H1 (cell line): ENCODE results near the gene DHPS. TPM values are rescaled to one million over a fixed set of nuclear protein-coding genes. Genes with fewer than 3 reads are reported as not detected.

ENCODE experiments used
- CTCF ChIA-PET: fragments of 300-600 bp; sonication (Branson Sonifier 250); formaldehyde crosslinking; loops from one replicate; lab custom pipeline; 2021; ENCODE audit not compliant: partially characterized antibody; lab: Charles Lee
- POLR2A ChIA-PET: fragments of 300-600 bp; sonication (Branson Sonifier 250); formaldehyde crosslinking; loops from one replicate; lab custom pipeline; 2021; ENCODE audit warnings: inconsistent platforms; ENCODE audit not compliant: partially characterized antibody; lab: Charles Lee
- DNase-seq, 2 experiments: peaks; one replicate each; pipeline versions ENCODE4 v3.0.0 to v3.0.0-alpha.2; 2010 to 2022; ENCODE audit warnings: low spot score in 2 of 2, low read depth in 1 of 2, mixed read lengths in 1 of 2
- FAIRE-seq: peaks from 2 replicates; lab custom pipeline; 2011; peaks lifted over from hg19 to GRCh38; lab: Jason Lieb, UNC
- H2AFZ ChIP-seq: 2 replicates; pipeline ENCODE4 v1.8.1; 2012; ENCODE audit warnings: low read length, inconsistent platforms
- H2AK5ac ChIP-seq: 2 replicates; pipeline ENCODE4 v1.6.1; 2013; ENCODE audit warnings: low read depth, low read length
- H2BK120ac ChIP-seq: replicated peaks from 2 replicates; pipeline ENCODE3; 2013; ENCODE audit warnings: low read depth, low read length, inconsistent platforms
- H2BK12ac ChIP-seq: 2 replicates; pipeline ENCODE4 v1.6.1; 2013; ENCODE audit warnings: low read depth, low read length
- H2BK15ac ChIP-seq: 2 replicates; pipeline ENCODE4 v1.6.1; 2013; ENCODE audit warnings: low read length
- H2BK20ac ChIP-seq: 2 replicates; pipeline ENCODE4 v1.6.1; 2013; ENCODE audit warnings: low read length
- H2BK5ac ChIP-seq: 2 replicates; pipeline ENCODE4 v1.6.1; 2013; ENCODE audit warnings: low read depth, low read length
- H3K14ac ChIP-seq: 2 replicates; pipeline ENCODE4 v1.6.1; 2013; ENCODE audit warnings: inconsistent platforms; ENCODE audit not compliant: insufficient read length
- H3K18ac ChIP-seq: 2 replicates; pipeline ENCODE4 v1.6.1; 2013; ENCODE audit warnings: low read length; ENCODE audit errors: extremely low read depth
- H3K23ac ChIP-seq: 2 replicates; pipeline ENCODE4 v1.6.1; 2013; ENCODE audit warnings: inconsistent platforms; ENCODE audit not compliant: insufficient read length
- H3K23me2 ChIP-seq: 2 replicates; pipeline ENCODE4 v1.6.1; 2013; ENCODE audit warnings: low read depth, low read length
- H3K27ac ChIP-seq: 2 replicates; pipeline ENCODE4 v1.6.1; 2011; ENCODE audit warnings: low read depth, low read length, inconsistent platforms
- H3K27me3 ChIP-seq, 4 experiments: replicated peaks in 1 of 4; 1 replicate in 1 of 4; 2 replicates in 3 of 4; pipeline versions ENCODE4 v1.6.1 to v1.8.1; 2011 to 2013; ENCODE audit warnings: low read length in 3 of 4, mild to moderate bottlenecking in 3 of 4, inconsistent platforms in 2 of 4, mixed read lengths in 2 of 4, moderate library complexity in 1 of 4; ENCODE audit not compliant: control insufficient read depth in 3 of 4, insufficient read depth in 3 of 4; ENCODE audit errors: extremely low read depth in 1 of 4
- H3K36me3 ChIP-seq, 4 experiments: 2 replicates each; pipeline versions ENCODE4 v1.6.1 to v1.8.1; 2011 to 2013; ENCODE audit warnings: mild to moderate bottlenecking in 4 of 4, low read length in 3 of 4, moderate library complexity in 2 of 4, control low read depth in 1 of 4, inconsistent platforms in 1 of 4; ENCODE audit not compliant: insufficient read depth in 4 of 4, control insufficient read depth in 2 of 4
- H3K4ac ChIP-seq: replicated peaks from 2 replicates; pipeline ENCODE3; 2013; ENCODE audit warnings: low read length, low read depth, mixed read lengths, inconsistent platforms; ENCODE audit not compliant: insufficient read length
- H3K4me1 ChIP-seq, 4 experiments: replicated peaks in 1 of 4; 1 replicate in 1 of 4; 2 replicates in 3 of 4; pipeline versions ENCODE4 v1.6.1 to v1.8.1; 2011 to 2013; ENCODE audit warnings: low read length in 3 of 4, inconsistent platforms in 2 of 4, mixed read lengths in 1 of 4; ENCODE audit not compliant: insufficient read depth in 4 of 4, control insufficient read depth in 3 of 4
- H3K4me2 ChIP-seq, 2 experiments: 2 replicates each; pipeline versions ENCODE4 v1.6.1 to v1.8.1; 2011 to 2013; ENCODE audit warnings: low read depth in 2 of 2, low read length in 2 of 2, control low read depth in 1 of 2, inconsistent platforms in 1 of 2, mild to moderate bottlenecking in 1 of 2; ENCODE audit not compliant: insufficient read depth in 1 of 2
- H3K4me3 ChIP-seq, 4 experiments: fragments of 200-600, 300-600 bp in 1 of 4; sonication (generic), shearing (Covaris generic), sonication (Bioruptor Twin) in 1 of 4; 2 replicates each; pipeline versions ENCODE4 v1.5.1 to v1.8.1; 2011 to 2016; ENCODE audit warnings: low read length in 4 of 4, low read depth in 3 of 4, control low read depth in 2 of 4, inconsistent platforms in 2 of 4, mild to moderate bottlenecking in 2 of 4, mixed read lengths in 1 of 4, moderate library complexity in 1 of 4; ENCODE audit not compliant: insufficient read depth in 2 of 4; ENCODE audit errors: extremely low read depth in 1 of 4
- H3K56ac ChIP-seq: replicated peaks from 2 replicates; pipeline ENCODE3; 2013; ENCODE audit warnings: low read depth, mild to moderate bottlenecking, mixed read lengths, low read length, inconsistent platforms; ENCODE audit not compliant: insufficient read length
- H3K79me1 ChIP-seq: 2 replicates; pipeline ENCODE4 v1.6.1; 2013; ENCODE audit warnings: low read depth, low read length, control low read depth
- H3K79me2 ChIP-seq, 2 experiments: 2 replicates each; pipeline versions ENCODE4 v1.6.1 to v1.8.1; 2012 to 2013; ENCODE audit warnings: low read length in 2 of 2, mild to moderate bottlenecking in 2 of 2, inconsistent platforms in 1 of 2; ENCODE audit not compliant: insufficient read depth in 2 of 2, control insufficient read depth in 1 of 2
- H3K9ac ChIP-seq, 4 experiments: replicated peaks in 1 of 4; 1 replicate in 1 of 4; 2 replicates in 3 of 4; pipeline versions ENCODE4 v1.6.1 to v1.8.1; 2011 to 2013; ENCODE audit warnings: low read depth in 3 of 4, low read length in 3 of 4, control low read depth in 2 of 4, mild to moderate bottlenecking in 2 of 4, moderate library complexity in 2 of 4, inconsistent platforms in 1 of 4; ENCODE audit errors: extremely low read depth in 1 of 4
- H3K9me3 ChIP-seq, 2 experiments: 2 replicates each; pipeline versions ENCODE4 v1.6.1 to v1.8.1; 2012 to 2013; ENCODE audit warnings: mild to moderate bottlenecking in 2 of 2, moderate library complexity in 2 of 2, control low read depth in 1 of 2, inconsistent platforms in 1 of 2, low read depth in 1 of 2, low read length in 1 of 2, mixed read lengths in 1 of 2; ENCODE audit not compliant: insufficient read depth in 2 of 2
- H4K20me1 ChIP-seq, 2 experiments: replicated peaks in 1 of 2; 2 replicates each; pipeline versions ENCODE3 to v1.8.1; 2011 to 2013; ENCODE audit warnings: inconsistent platforms in 2 of 2, low read length in 2 of 2, mild to moderate bottlenecking in 1 of 2; ENCODE audit not compliant: insufficient read depth in 2 of 2, control insufficient read depth in 1 of 2
- H4K5ac ChIP-seq: 2 replicates; pipeline ENCODE4 v1.6.1; 2013; ENCODE audit warnings: low read length, low read depth, mixed read lengths, inconsistent platforms; ENCODE audit not compliant: insufficient read length
- H4K8ac ChIP-seq: 2 replicates; pipeline ENCODE4 v1.8.0; 2013; ENCODE audit warnings: mild to moderate bottlenecking, moderate library complexity, low read length, inconsistent platforms; ENCODE audit not compliant: insufficient read depth; ENCODE audit errors: extremely low read depth
- H4K91ac ChIP-seq: replicated peaks from 2 replicates; pipeline ENCODE3; 2013; ENCODE audit warnings: low read length, mixed read lengths, inconsistent platforms; ENCODE audit not compliant: insufficient read length
- CTBP2 ChIP-seq: IDR thresholded peaks from 2 replicates; pipeline ENCODE4 v1.7.0; 2011; ENCODE audit warnings: borderline replicate concordance, mild to moderate bottlenecking, moderate library complexity, mixed read lengths, low read length; ENCODE audit not compliant: insufficient read depth, insufficient read length
- POLR2A ChIP-seq, 2 experiments: IDR thresholded peaks; 1 replicate in 1 of 2; 2 replicates in 1 of 2; pipeline ENCODE4 v1.6.1; 2011; ENCODE audit warnings: low read depth in 2 of 2, low read length in 2 of 2, mild to moderate bottlenecking in 2 of 2; ENCODE audit errors: control extremely low read depth in 1 of 2
- POLR2AphosphoS5 ChIP-seq: IDR thresholded peaks from 2 replicates; pipeline ENCODE4 v1.6.1; 2011; ENCODE audit warnings: low read depth, low read length
- WGBS, 2 experiments: shearing (Covaris generic) in 1 of 2; methylation state at CpG; one replicate each; pipeline versions ENCODE4 v1.1.6 to v1.1.7; 2013 to 2015; ENCODE audit warnings: low lambda C conversion rate in 2 of 2, mixed read lengths in 2 of 2, inconsistent platforms in 1 of 2, low coverage in 1 of 2, missing lambda C conversion rate in 1 of 2; ENCODE audit not compliant: insufficient replicate concordance in 2 of 2, insufficient coverage in 1 of 2, insufficient read length in 1 of 2; ENCODE audit errors: extremely low coverage in 1 of 2, missing lambda C conversion rate in 1 of 2; 5-methylcytosine and 5-hydroxymethylcytosine counted together
- polyA plus RNA-seq, 7 experiments: library from polyadenylated mRNA; depleted of rRNA in 3 of 7; stranded (reverse) in 5 of 7; unstranded in 2 of 7; fragments of >200 nt in 5 of 7; fragments of 200-250 nt in 2 of 7; gene quantifications; 1 replicate in 5 of 7; 2 replicates in 1 of 7; 4 replicates in 1 of 7; pipeline versions ENCODE4 v1.2.1 to v1.2.3, GENCODE V29; 2011 to 2013; ENCODE audit warnings: missing spikeins in 2 of 7, mixed read lengths in 2 of 7
- total RNA-seq: library from RNA; stranded (reverse); fragmentation: NEBNext Ultra II Directional; extraction: Animal tissue kit (Norgen Biotek cat#: 25700); gene quantifications from 2 replicates; pipeline ENCODE4 v1.2.1, GENCODE V29; 2021

Gene DHPS
- total and polyA plus RNA-seq, 2 of the 8 experiments (the other 6 are each of a cell fraction or from before 2014, with no cell fraction given): 86.6 to 99.6 TPM

- Histone ChIP-seq H3K27ac (peak overlapping the region; percentile 99; the same call in 1 of the 2 replicates), H2BK12ac (no peak overlapping the region)
These were observed 11.3 kb downstream of the DHPS start for GRCh38 chr19:12670159-12670928.

More at GRCh38 chr19:12670159-12670928, 11.3 kb downstream of the DHPS start:
- ChIA-PET CTCF (interaction anchor here (0.7 to 3.1 kb wide), 8 partner anchors 8 to 122 kb away, joined by 3 to 13 read pairs (median 4); partner anchors contain the start of gene FBXW9), POLR2A (interaction anchor here (1.0 to 5.3 kb wide), 11 partner anchors 7 to 157 kb away, joined by 3 to 23 read pairs (median 6); partner anchors contain the start of genes DHPS, GET3 and TNPO2)
- H4K20me1 ChIP-seq: peaks cover 3 to 17% of the 10 kb centered on the region in 2 experiments
- peak overlapping the region; percentile 86 to 95 for H3K4me2 ChIP-seq
- H4K5ac ChIP-seq: no peak overlapping the region
- H2AK5ac ChIP-seq: no peak overlapping the region
- no peak overlapping the region for H3K23ac ChIP-seq
- peaks cover 5% of the 10 kb centered on the region; the same call in 1 of the 2 replicates for H3K79me1 ChIP-seq
- H3K9me3 ChIP-seq: no peaks in the 10 kb centered on the region
- peaks cover 2 to 18% (median 3%) of the 10 kb centered on the region in 4 experiments; a peak in 6 of 7 replicates for H3K4me1 ChIP-seq
- H3K27me3 ChIP-seq: no peaks in the 10 kb centered on the region; a peak in 1 of 7 replicates
- H2AFZ ChIP-seq: no peak overlapping the region
- H3K23me2 ChIP-seq: peaks cover 24% of the 10 kb centered on the region
- H3K36me3 ChIP-seq: peaks cover 9 to 26% (median 18%) of the 10 kb centered on the region in 4 experiments; a peak in 7 of 8 replicates
- peak overlapping the region; percentile 98; the same call in 1 of the 2 replicates for H4K8ac ChIP-seq
- peak overlapping the region in 3 of 4 experiments; percentile 84 to 94 (median 89); a peak in 6 of 7 replicates for H3K9ac ChIP-seq
- no peak overlapping the region for H2BK120ac ChIP-seq
- no peak for DNase-seq
- no peak overlapping the region for H3K56ac ChIP-seq
- H3K4me3 ChIP-seq: peak overlapping the region; percentile 78 to 95 (median 85)
- no peak overlapping the region for H2BK20ac ChIP-seq
- H3K4ac ChIP-seq: no peak overlapping the region
- H3K18ac ChIP-seq: no peak overlapping the region
- FAIRE-seq: no peak
- peak; percentile 42 to 61; a peak in 1 of 3 replicates for TF ChIP-seq POLR2A (IDR thresholded peaks at IDR 0.05; ENCODE audit: control extremely low read depth in 1 of 2, low read depth in 2 of 2, low read length in 2 of 2)
- peak; percentile 23; the same call in 1 of the 2 replicates for TF ChIP-seq POLR2AphosphoS5
- TF ChIP-seq CTBP2: no peak
- 58% methylated on average over 26 of the region's 26 CpGs; no CpG with 5 or more reads in 1 of the 2 experiments for WGBS, 2 experiments
- H2BK5ac ChIP-seq: 0 out of 2 replicates have a peak overlapping the region, but pooled peaks have one; percentile 62
- H4K91ac ChIP-seq: peak overlapping the region; percentile 15
- no peak overlapping the region for H2BK15ac ChIP-seq
- peaks cover 0 to 22% of the 10 kb centered on the region in 2 experiments; a peak in 1 of 4 replicates for H3K79me2 ChIP-seq
- H3K14ac ChIP-seq: no peak overlapping the region
